NCI-H1048 (cell line): ENCODE measurements around the gene PLAAT2.
"Not testable (repeated sequence)": the region's sequence is repeated elsewhere in the genome, so short reads cannot be mapped to it uniquely, and the experiment has no call there.

Experiments used
- DNase-seq: peaks from one replicate; lab custom pipeline; 2025; lab: John Stamatoyannopoulos, UW

The PLAAT2 gene

DNA sequence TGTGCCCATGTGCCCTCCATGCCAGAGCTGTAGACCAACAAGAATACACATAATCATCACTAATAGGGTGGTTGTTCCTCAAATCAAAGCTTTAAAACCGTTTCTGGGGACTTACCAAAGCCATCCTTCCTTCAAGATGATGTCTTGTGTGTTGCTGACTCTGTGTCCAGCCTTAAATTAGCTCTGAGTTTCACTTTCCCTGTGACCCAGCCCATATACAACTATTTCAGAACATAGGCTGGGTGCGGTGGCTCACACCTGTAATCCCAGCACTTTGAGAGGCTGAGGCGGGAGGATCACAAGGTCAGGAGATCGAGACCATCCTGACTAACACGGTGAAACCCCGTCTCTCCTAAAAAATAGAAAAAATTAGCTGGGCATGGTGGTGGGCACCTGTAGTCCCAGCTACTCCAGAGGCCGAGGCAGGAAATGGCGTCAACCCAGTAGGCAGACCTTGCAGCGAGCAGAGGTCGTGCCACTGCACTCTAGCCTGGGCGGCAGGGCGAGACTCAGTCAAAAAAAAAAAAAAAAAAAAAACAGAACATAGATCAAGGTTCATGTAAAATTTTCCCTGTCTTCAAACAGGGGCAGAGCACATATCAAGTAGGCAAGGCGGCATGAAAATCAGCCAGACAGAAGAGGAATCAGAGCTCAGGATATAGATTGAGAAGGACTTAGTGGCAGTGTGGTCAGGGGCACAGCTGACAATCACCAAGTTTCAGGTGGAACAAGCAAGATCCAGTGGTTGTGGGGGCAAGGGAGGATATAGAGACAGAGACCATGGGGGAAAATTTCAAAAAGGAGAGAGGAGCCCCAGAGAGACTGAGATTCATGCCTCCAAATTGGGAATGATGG, at the start of gene PLAAT2:
PLAAT2 (minus strand) TSS at position 179 of the 855 bp plus-strand sequence; CDS start at position 124, 55 bp downstream.
- DNase-seq = no peak

- no peak for DNase-seq
Measured at GRCh38 chr11:63612181-63612580, 49.0 kb upstream of the PLAAT2 start.

DNA sequence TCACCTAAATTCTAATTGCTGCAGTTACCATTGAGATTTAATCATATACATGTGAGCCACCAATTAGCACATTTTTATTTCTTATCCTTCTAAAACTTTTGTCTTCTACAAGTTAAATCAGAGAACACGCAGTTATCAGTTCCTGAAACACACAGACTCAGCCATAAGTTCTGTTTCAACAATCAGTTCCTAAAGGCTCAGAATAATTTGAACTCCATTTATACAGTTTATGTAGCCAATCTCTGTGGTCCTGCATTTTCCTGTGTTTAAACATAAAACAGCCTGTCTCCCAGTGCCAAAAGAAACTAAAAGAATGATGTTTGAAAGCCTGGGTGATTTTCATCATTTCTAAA, 48.2 kb upstream of the PLAAT2 start:
- DNase-seq = no peak

DNA sequence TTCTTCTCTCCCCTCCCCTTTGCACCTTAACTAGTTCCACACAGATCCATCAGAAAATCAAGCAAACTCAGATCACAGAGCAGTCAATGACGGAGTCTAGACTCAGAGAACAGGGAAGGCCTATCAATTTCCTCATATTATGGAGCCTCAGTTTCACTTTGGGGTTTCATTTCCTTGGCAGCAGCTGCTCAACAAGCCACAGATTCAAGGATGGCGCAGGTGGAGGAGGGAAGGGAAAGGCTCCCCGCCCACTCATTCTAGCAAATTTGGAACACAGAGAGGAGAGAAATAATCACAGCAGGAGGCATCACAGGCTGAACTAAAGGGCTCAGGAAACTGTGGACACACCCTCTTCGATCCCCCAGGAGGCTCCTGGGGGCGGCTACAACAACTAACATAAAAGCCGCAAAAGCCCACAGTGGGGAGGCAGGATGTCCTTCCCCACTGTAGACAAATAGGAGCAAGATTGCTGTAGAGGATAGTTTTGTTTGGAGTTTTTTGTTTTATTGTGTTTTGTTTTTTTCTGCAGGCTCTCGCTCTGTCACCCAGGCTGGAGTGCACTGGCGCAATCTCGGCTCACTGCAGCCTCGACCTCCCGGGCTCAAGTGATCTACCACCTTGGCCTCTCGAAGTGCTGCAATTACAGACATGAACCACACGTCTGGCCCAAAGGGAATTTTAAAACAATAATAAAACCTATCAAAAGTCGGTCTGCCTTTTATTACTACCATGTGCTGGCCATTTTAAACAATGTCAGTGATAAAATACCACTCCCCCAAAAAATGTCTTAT, 47.6 kb upstream of the PLAAT2 start:
- no peak for DNase-seq

GRCh38 chr11:63609971-63610580, 46.9 kb upstream of the PLAAT2 start:
- DNase-seq = no peak

DNA sequence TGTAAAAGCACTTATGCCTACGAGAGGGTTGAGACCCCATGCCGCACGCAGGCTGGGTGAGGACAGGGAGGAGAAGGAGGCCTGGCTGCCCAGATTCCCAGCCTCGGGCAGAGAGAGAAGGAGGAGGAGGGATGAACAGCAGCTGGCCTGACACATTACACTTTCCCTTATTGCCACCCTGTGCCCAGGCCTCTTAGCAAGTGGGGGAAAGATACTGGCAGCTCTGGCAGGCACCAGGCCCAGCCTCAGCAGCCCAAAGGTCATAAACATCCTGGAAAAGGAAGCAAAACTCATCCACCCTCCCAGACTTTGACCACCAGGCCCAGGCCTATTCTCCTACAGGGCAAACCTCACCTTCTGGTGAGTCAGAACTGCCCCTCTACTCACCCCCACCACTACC, 46.4 kb upstream of the PLAAT2 start:
- DNase-seq = no peak

- DNase-seq = no peak
Measured at GRCh38 chr11:63608353-63609345, 45.5 kb upstream of the PLAAT2 start.

DNA sequence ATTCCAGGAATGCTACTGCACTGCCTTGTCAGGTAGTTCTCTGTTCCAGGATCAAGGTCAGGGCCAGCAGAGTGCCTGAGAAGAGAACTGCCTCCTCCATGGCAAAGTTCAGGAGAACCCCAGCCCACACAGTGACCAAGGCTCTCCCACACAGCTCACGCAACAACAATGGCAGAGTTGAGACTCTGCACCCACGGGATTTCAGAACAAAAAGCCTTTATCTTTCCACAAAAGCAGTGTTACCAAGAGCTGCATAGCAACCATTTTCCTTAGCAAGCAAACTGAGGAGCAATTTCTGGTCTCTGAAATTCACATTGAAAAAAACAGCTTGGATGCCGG, 40.0 kb upstream of the PLAAT2 start:
- no peak for DNase-seq

- DNase-seq = not testable (repeated sequence)
Measured at GRCh38 chr11:63602290-63603179, 39.4 kb upstream of the PLAAT2 start.

GRCh38 chr11:63599211-63600122, 36.3 kb upstream of the PLAAT2 start:
- no peak for DNase-seq

GRCh38 chr11:63598556-63598955, 35.4 kb upstream of the PLAAT2 start:
- DNase-seq = no peak

DNA sequence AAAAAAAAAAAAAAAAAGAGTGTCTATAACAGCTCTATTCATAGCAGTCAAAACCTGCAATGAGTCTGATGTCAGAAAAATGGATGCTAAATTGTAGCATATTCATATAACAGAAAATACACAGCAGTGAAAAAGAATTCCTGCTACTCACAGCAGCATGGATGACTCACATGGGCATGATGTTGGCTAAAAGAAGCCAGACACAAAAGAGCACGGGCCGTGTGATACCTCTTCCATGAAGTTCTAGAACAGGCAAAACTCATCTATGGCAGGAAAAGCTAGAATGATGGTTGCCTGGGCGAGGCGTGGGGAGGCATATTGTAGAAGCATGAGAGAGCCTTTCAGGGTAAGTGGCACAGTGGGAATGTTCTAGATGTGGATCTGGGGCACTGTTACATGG, 32.1 kb upstream of the PLAAT2 start:
- no peak for DNase-seq

GRCh38 chr11:63592975-63593395, 29.8 kb upstream of the PLAAT2 start:
- no peak for DNase-seq

DNA sequence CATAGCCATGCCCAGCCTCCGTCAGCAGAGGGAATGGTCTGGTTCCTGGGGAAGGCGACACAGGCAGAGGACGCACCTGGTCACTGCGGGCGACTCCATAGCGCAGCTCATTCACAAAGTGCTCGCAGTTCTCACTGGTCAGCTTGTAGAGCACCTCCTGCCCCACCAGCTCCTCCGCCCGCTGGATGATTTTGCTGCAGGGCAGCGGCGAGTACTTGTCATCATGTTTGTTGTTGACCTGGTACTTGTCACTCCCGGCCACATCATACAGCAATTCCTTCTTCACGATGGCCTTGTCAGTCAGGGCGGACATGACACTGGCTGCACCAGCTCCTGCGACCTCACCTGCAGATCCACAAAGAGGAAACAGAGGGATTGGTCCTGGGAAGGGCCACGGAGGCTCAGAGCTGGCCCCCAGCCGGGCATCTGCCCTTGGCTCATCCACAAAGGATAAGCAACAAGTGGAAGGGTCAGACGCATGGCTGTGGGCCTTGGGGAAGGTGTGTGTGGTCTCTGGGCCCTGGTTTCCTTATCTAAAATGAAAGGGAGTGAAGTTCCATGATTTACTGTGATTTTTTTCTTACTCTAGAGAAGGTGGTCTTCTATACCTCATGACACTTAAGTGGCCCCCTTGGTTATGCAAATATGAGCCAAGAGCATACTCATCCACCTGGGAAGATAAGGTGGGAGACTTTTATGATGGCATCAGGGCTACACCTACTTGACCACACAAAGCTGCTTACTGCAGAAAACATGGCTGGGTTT, 27.0 kb upstream of the PLAAT2 start:
- DNase-seq = no peak

GRCh38 chr11:63589000-63589399, 25.8 kb upstream of the PLAAT2 start:
- DNase-seq = no peak

- no peak for DNase-seq
Measured at GRCh38 chr11:63586451-63587166, 23.4 kb upstream of the PLAAT2 start.

DNA sequence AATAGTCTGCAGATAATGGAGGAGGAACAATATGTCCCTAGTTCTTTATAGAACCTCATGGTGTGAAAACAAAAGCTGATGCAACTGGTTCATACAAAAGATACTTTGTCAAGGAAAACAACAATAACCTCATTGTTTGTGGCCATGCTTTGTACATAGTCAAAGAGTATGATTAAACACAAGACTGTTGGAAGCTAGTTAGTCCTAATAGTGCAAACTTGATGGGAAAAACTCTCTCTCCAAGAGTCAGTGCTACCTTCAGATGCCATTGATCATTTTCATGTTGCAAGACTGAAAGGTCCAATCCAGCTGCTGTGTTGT, 20.1 kb upstream of the PLAAT2 start:
- DNase-seq = no peak

DNA sequence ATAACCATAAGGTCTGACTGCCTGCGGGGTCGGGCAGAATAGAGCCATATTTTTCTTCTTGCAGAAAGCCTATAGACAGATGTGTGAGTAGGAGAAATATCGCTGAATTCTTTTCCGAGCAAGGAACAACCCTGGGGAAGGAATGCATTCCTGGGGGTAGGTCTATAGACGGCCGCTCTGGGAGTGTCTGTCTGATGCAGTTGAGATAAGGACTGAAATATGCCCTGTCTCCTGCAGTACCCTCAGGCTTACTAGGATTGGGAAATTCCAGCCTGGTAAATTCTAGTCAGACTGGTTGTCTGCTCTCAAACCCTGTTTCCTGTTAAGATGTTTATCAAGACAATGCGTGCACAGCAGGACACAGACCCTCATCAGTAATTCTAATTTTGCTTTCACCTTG, 18.0 kb upstream of the PLAAT2 start:
- DNase-seq = not testable (repeated sequence)
